ENCODE measurements around the gene PRDM10. TPM values are rescaled to one million over a fixed set of nuclear protein-coding genes. Genes with fewer than 3 reads are reported as not detected.

Gene PRDM10
- total RNA-seq, 1 donor from 2014 or later, result 4.7 TPM

GRCh38 chr11:129998905-129999304 lies 3.7 kb downstream of the PRDM10 start:
- H3K36me3 ChIP-seq (ENCODE audit: control insufficient read depth, insufficient read depth, low read length), result no peaks in the 10 kb centered on the region
- FAIRE-seq (no peak), DNase-seq (ENCODE audit: low read depth) (no peak)
- no peak overlapping the region for H3K4me3 ChIP-seq (ENCODE audit: low read depth, low read length)
- TF ChIP-seq CTCF (IDR thresholded peaks at IDR 0.05; ENCODE audit: insufficient read depth, low read length, severe bottlenecking), result no peak
- H3K27me3 ChIP-seq (ENCODE audit: control insufficient read depth, insufficient read depth, low read length), result no peaks in the 10 kb centered on the region

GRCh38 chr11:129998107-129998506 lies 4.5 kb downstream of the PRDM10 start:
- Histone ChIP-seq H3K36me3 (ENCODE audit: control insufficient read depth, insufficient read depth, low read length) (no peaks in the 10 kb centered on the region), H3K27me3 (ENCODE audit: control insufficient read depth, insufficient read depth, low read length) (no peaks in the 10 kb centered on the region), H3K4me3 (ENCODE audit: low read depth, low read length) (no peak overlapping the region)
- no peak for DNase-seq (ENCODE audit: low read depth)
- FAIRE-seq, result no peak
- no peak for TF ChIP-seq CTCF (IDR thresholded peaks at IDR 0.05; ENCODE audit: insufficient read depth, low read length, severe bottlenecking)

GRCh38 chr11:129997513-129997912 lies 5.1 kb downstream of the PRDM10 start:
- H3K4me3 ChIP-seq (ENCODE audit: low read depth, low read length), result no peak overlapping the region
- DNase-seq (ENCODE audit: low read depth), result no peak
- TF ChIP-seq CTCF (IDR thresholded peaks at IDR 0.05; ENCODE audit: insufficient read depth, low read length, severe bottlenecking), result no peak
- no peaks in the 10 kb centered on the region for H3K36me3 ChIP-seq (ENCODE audit: control insufficient read depth, insufficient read depth, low read length)
- no peaks in the 10 kb centered on the region for H3K27me3 ChIP-seq (ENCODE audit: control insufficient read depth, insufficient read depth, low read length)
- no peak for FAIRE-seq

- FAIRE-seq (no peak), DNase-seq (ENCODE audit: low read depth) (no peak)
- no peak for TF ChIP-seq CTCF (IDR thresholded peaks at IDR 0.05; ENCODE audit: insufficient read depth, low read length, severe bottlenecking)
- H3K36me3 ChIP-seq (ENCODE audit: control insufficient read depth, insufficient read depth, low read length), result no peaks in the 10 kb centered on the region
- no peaks in the 10 kb centered on the region for H3K27me3 ChIP-seq (ENCODE audit: control insufficient read depth, insufficient read depth, low read length)
- no peak overlapping the region for H3K4me3 ChIP-seq (ENCODE audit: low read depth, low read length)
These were observed 6.3 kb downstream of the PRDM10 start for GRCh38 chr11:129996113-129996870.

GRCh38 chr11:129995163-129995562 lies 7.5 kb downstream of the PRDM10 start:
- DNase-seq (ENCODE audit: low read depth) (no peak), FAIRE-seq (no peak)
- TF ChIP-seq CTCF (IDR thresholded peaks at IDR 0.05; ENCODE audit: insufficient read depth, low read length, severe bottlenecking), result no peak
- Histone ChIP-seq H3K36me3 (ENCODE audit: control insufficient read depth, insufficient read depth, low read length) (no peaks in the 10 kb centered on the region), H3K27me3 (ENCODE audit: control insufficient read depth, insufficient read depth, low read length) (no peaks in the 10 kb centered on the region), H3K4me3 (ENCODE audit: low read depth, low read length) (no peak overlapping the region)

Data from bronchial epithelial cell (primary cell).